GM12878 (cell line): Measurements from ENCODE around the gene IRAK3. TPM values are rescaled to one million over a fixed set of nuclear protein-coding genes. Genes with fewer than 3 reads are reported as not detected.

ENCODE experiments used
- POLR2AphosphoS5 ChIP-seq: IDR thresholded peaks from 2 replicates; pipeline ENCODE4 v1.6.1; 2011; ENCODE audit warnings: mild to moderate bottlenecking, low read length, inconsistent platforms
- SMARCA5 ChIP-seq: fragments of 450-650 bp; IDR thresholded peaks from 2 replicates; pipeline ENCODE4 v1.6.1; 2017; ENCODE audit warnings: mild to moderate bottlenecking
- STAT1 ChIP-seq: fragments of 450-650 bp; conservative IDR thresholded peaks from 2 replicates; pipeline ENCODE4 v1.6.1; 2014; ENCODE audit warnings: antibody characterized with exemption, mild to moderate bottlenecking
- polyA plus RNA-seq, 11 experiments: library from polyadenylated mRNA; depleted of rRNA in 4 of 11; unstranded in 6 of 11; stranded (reverse) in 5 of 11; fragments of >200 nt; fragmentation: Nextera tagmentation in 4 of 11; fragmentation: Illumina TruSeq in 1 of 11; extraction: Ambion mirVana in 4 of 11; extraction: Trizol in 1 of 11; gene quantifications; 1 replicate in 1 of 11; 2 replicates in 10 of 11; pipeline versions ENCODE4 v1.2.1 to v1.2.3, GENCODE V29; 2011 to 2016; ENCODE audit warnings: inconsistent platforms in 2 of 11, missing spikeins in 2 of 11, low read depth in 1 of 11
- total RNA-seq, 4 experiments: library from RNA; depleted of rRNA in 3 of 4; stranded (reverse); fragments of >200 nt in 3 of 4; fragmentation: Illumina TruSeq in 1 of 4; extraction: Trizol in 1 of 4; gene quantifications; 2 replicates each; pipeline versions ENCODE4 v1.2.1 to v1.2.3, GENCODE V29; 2013 to 2021
- TF ChIP-seq, protein P1 (sequence below): IDR thresholded peaks from 2 replicates; pipeline ENCODE4 v1.6.1; 2012; ENCODE audit warnings: improper control_type of control experiment, low read depth, low read length; ENCODE audit not compliant: insufficient replicate concordance
- TF ChIP-seq, protein P2 (sequence below): fragments of 450-650 bp; formaldehyde crosslinking; IDR thresholded peaks from 2 replicates; pipeline ENCODE4 v1.4.0; 2022; ENCODE audit warnings: mild to moderate bottlenecking, moderate library complexity
- TF ChIP-seq, protein P3 (sequence below): fragments of 450-650 bp; IDR thresholded peaks from 2 replicates; pipeline ENCODE4 v1.6.1; 2016; ENCODE audit warnings: mild to moderate bottlenecking

The IRAK3 gene
- total and polyA plus RNA-seq, 10 of the 15 experiments (the other 5 are each of a cell fraction or from before 2014, with no cell fraction given) = 1.4 to 14.1 (median 5.4) TPM

DNA sequence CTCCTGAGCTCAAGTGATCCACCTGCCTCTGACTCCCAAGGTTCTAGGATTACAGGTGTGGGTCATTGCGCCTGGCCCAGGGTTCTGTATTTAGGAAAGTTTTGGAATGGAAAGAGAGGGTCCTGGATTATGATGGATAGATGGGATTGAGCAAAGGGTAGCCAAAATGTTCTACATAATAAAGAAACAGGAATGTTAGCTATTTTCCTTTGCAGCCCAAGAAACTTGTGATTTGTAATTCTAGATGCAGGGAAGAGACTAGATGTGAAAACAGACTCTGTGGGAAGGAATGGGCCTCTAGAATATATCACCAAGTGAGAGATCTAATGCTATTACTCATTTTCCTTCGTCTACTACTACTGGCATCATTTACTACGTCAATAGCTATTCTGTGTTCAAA lies 83.6 kb downstream of the IRAK3 start (continued):
- TF ChIP-seq, protein P1, sequence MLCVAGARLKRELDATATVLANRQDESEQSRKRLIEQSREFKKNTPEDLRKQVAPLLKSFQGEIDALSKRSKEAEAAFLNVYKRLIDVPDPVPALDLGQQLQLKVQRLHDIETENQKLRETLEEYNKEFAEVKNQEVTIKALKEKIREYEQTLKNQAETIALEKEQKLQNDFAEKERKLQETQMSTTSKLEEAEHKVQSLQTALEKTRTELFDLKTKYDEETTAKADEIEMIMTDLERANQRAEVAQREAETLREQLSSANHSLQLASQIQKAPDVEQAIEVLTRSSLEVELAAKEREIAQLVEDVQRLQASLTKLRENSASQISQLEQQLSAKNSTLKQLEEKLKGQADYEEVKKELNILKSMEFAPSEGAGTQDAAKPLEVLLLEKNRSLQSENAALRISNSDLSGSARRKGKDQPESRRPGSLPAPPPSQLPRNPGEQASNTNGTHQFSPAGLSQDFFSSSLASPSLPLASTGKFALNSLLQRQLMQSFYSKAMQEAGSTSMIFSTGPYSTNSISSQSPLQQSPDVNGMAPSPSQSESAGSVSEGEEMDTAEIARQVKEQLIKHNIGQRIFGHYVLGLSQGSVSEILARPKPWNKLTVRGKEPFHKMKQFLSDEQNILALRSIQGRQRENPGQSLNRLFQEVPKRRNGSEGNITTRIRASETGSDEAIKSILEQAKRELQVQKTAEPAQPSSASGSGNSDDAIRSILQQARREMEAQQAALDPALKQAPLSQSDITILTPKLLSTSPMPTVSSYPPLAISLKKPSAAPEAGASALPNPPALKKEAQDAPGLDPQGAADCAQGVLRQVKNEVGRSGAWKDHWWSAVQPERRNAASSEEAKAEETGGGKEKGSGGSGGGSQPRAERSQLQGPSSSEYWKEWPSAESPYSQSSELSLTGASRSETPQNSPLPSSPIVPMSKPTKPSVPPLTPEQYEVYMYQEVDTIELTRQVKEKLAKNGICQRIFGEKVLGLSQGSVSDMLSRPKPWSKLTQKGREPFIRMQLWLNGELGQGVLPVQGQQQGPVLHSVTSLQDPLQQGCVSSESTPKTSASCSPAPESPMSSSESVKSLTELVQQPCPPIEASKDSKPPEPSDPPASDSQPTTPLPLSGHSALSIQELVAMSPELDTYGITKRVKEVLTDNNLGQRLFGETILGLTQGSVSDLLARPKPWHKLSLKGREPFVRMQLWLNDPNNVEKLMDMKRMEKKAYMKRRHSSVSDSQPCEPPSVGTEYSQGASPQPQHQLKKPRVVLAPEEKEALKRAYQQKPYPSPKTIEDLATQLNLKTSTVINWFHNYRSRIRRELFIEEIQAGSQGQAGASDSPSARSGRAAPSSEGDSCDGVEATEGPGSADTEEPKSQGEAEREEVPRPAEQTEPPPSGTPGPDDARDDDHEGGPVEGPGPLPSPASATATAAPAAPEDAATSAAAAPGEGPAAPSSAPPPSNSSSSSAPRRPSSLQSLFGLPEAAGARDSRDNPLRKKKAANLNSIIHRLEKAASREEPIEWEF = no peak
- TF ChIP-seq, protein P2, sequence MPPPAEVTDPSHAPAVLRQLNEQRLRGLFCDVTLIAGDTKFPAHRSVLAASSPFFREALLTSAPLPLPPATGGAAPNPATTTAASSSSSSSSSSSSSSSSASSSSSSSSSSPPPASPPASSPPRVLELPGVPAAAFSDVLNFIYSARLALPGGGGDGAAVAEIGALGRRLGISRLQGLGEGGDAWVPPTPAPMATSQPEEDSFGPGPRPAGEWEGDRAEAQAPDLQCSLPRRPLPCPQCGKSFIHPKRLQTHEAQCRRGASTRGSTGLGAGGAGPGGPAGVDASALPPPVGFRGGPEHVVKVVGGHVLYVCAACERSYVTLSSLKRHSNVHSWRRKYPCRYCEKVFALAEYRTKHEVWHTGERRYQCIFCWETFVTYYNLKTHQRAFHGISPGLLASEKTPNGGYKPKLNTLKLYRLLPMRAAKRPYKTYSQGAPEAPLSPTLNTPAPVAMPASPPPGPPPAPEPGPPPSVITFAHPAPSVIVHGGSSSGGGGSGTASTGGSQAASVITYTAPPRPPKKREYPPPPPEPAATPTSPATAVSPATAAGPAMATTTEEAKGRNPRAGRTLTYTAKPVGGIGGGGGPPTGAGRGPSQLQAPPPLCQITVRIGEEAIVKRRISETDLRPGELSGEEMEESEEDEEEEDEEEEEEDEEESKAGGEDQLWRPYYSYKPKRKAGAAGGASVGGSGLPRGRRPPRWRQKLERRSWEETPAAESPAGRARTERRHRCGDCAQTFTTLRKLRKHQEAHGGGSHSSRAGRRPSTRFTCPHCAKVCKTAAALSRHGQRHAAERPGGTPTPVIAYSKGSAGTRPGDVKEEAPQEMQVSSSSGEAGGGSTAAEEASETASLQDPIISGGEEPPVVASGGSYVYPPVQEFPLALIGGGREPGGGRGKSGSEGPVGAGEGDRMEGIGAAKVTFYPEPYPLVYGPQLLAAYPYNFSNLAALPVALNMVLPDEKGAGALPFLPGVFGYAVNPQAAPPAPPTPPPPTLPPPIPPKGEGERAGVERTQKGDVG = no peak
- no peak for TF ChIP-seq STAT1
- TF ChIP-seq, protein P3, sequence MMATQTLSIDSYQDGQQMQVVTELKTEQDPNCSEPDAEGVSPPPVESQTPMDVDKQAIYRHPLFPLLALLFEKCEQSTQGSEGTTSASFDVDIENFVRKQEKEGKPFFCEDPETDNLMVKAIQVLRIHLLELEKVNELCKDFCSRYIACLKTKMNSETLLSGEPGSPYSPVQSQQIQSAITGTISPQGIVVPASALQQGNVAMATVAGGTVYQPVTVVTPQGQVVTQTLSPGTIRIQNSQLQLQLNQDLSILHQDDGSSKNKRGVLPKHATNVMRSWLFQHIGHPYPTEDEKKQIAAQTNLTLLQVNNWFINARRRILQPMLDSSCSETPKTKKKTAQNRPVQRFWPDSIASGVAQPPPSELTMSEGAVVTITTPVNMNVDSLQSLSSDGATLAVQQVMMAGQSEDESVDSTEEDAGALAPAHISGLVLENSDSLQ = no peak
- TF ChIP-seq POLR2AphosphoS5 = no peak
- no peak for TF ChIP-seq SMARCA5
